Panc1 (cell line): ENCODE results near the gene ZSWIM7. TPM values are rescaled to one million over a fixed set of nuclear protein-coding genes. Genes with fewer than 3 reads are reported as not detected.

ENCODE experiments used
- ATAC-seq: fragments of 200-7000 bp; cut with Tn5 transposase; 2 replicates; pipeline ENCODE4 v1.9.1; 2020; ENCODE audit warnings: mild to moderate bottlenecking, moderate library complexity
- BruUV-seq: library from RNA; stranded (reverse); fragments of 400-500 nt; replicated peaks from 2 replicates; lab custom pipeline; 2021; lab: Mats Ljungman, UMichigan
- CTCF ChIA-PET: fragments of 300-600 bp; sonication (Branson Sonifier 250); formaldehyde crosslinking; loops from one replicate; lab custom pipeline; 2022; ENCODE audit warnings: antibody characterized with exemption; lab: Charles Lee
- POLR2A ChIA-PET: fragments of 300-600 bp; sonication (Branson Sonifier 250); formaldehyde crosslinking; loops from one replicate; lab custom pipeline; 2022; ENCODE audit warnings: antibody characterized with exemption; lab: Charles Lee
- DNase-seq: peaks from one replicate; pipeline ENCODE4 v3.0.0-alpha.2; 2010; ENCODE audit warnings: low read depth, low spot score
- H3K27ac ChIP-seq: 2 replicates; pipeline ENCODE4 v1.5.1; 2011; ENCODE audit warnings: mild to moderate bottlenecking, low read length, inconsistent platforms
- H3K27me3 ChIP-seq: fragments of 200-500 bp; sonication (Bioruptor generic); 2 replicates; pipeline ENCODE4 v1.6.0; 2014; ENCODE audit warnings: low read length, inconsistent platforms; ENCODE audit not compliant: control insufficient read depth, insufficient read depth
- H3K36me3 ChIP-seq: fragments of 200-500 bp; sonication (Bioruptor generic); 2 replicates; pipeline ENCODE4 v1.5.1; 2014; ENCODE audit warnings: inconsistent platforms, mild to moderate bottlenecking, low read length, moderate library complexity; ENCODE audit not compliant: control insufficient read depth, insufficient read depth
- H3K4me1 ChIP-seq: 2 replicates; pipeline ENCODE4 v1.5.1; 2011; ENCODE audit warnings: inconsistent platforms, mild to moderate bottlenecking, low read length, moderate library complexity; ENCODE audit not compliant: control insufficient read depth, insufficient read depth
- H3K4me3 ChIP-seq, 2 experiments: 2 replicates each; pipeline ENCODE4 v1.5.1; 2011 to 2012; ENCODE audit warnings: low read depth in 2 of 2, low read length in 2 of 2, mild to moderate bottlenecking in 2 of 2, inconsistent platforms in 1 of 2, moderate library complexity in 1 of 2
- H3K9me3 ChIP-seq: fragments of 200-500 bp; sonication (Bioruptor generic); 2 replicates; pipeline ENCODE4 v1.5.1; 2014; ENCODE audit warnings: low read depth, mild to moderate bottlenecking, inconsistent platforms, low read length, moderate library complexity; ENCODE audit not compliant: control insufficient read depth, insufficient read depth
- POLR2AphosphoS5 ChIP-seq: IDR thresholded peaks from 2 replicates; pipeline ENCODE4 v1.6.1; 2012; ENCODE audit warnings: mild to moderate bottlenecking, low read depth, low read length, moderate library complexity
- SIN3A ChIP-seq: IDR thresholded peaks from 2 replicates; pipeline ENCODE4 v1.6.1; 2012; ENCODE audit warnings: low read depth, mild to moderate bottlenecking, low read length, moderate library complexity, borderline replicate concordance; ENCODE audit not compliant: insufficient read depth
- TCF7L2 ChIP-seq: IDR thresholded peaks from 2 replicates; pipeline ENCODE4 v1.6.1; 2011; ENCODE audit warnings: mild to moderate bottlenecking, low read depth, low read length, inconsistent platforms
- in situ Hi-C: cut with HindIII; loops from 2 replicates; pipeline ENCODE4 v1.10.0; 2016; ENCODE audit warnings: low sequenced_read_pairs, low pct_unique_long_range_greater_than_20kb
- intact Hi-C: fragments of 100-400 bp; cut with micrococcal nuclease; formaldehyde crosslinking; loops from one replicate; pipeline ENCODE4 v1.10.0; 2022; ENCODE audit not compliant: unreplicated experiment
- total RNA-seq: library from RNA; stranded (reverse); gene quantifications from one replicate; pipeline ENCODE4 v1.2.1, GENCODE V29; 2021; ENCODE audit not compliant: unreplicated experiment
- TF ChIP-seq, protein P1 (sequence below), 2 experiments: IDR thresholded peaks; 2 replicates each; pipeline ENCODE4 v1.6.1; 2011 to 2012; ENCODE audit warnings: low read depth in 2 of 2, control low read depth in 1 of 2, low read length in 1 of 2, mild to moderate bottlenecking in 1 of 2, moderate library complexity in 1 of 2; ENCODE audit not compliant: insufficient read depth in 1 of 2
- TF ChIP-seq, protein P2 (sequence below): fragments of 450-650 bp; IDR thresholded peaks from 2 replicates; pipeline ENCODE4 v1.5.1; 2017; ENCODE audit warnings: mild to moderate bottlenecking

Gene ZSWIM7
- total RNA-seq, 1 experiment from 2014 or later: 17.5 TPM

DNA sequence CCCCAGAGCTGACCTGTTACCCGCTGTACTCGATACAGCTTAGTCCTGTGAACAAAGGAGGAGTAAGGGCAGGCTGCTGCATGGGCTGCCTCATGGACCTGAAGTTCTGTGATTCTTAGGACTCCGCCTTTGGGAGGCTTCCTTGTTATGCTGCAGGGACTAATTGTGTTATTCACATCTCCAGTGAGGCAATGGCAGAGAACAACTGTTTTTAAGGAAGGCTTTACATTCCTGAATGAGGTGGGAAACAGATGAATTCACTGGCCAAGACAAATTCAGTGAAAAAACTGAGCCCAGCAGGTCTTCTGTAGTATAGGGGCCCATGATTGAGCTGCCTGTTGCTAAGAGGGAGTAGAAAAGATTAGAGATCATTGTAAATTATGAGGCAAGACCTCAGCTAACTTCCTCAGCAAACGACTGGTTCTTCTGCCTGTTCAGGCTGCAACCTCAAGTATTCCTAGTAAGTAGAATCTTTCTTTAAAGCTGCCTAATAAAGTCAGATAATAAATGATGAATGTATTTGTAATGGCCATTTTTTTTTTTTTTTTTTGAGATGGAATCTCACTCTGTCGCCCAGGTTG lies 28.3 kb downstream of the ZSWIM7 start:
- Histone ChIP-seq H3K9me3 (no peaks in the 10 kb centered on the region), H3K4me3 (no peak overlapping the region), H3K36me3 (peaks cover 1% of the 10 kb centered on the region; the same call in 1 of the 2 replicates), H3K4me1 (peaks cover 44% of the 10 kb centered on the region), H3K27ac (0 out of 2 replicates have a peak overlapping the region, but pooled peaks have one; percentile 51), H3K27me3 (no peaks in the 10 kb centered on the region)
- DNase-seq (no peak), ATAC-seq (no peak)
- no TSS peak for BruUV-seq
- intact Hi-C loops: no loop called here
- in situ Hi-C loops: no loop called here
- TF ChIP-seq, protein P1, sequence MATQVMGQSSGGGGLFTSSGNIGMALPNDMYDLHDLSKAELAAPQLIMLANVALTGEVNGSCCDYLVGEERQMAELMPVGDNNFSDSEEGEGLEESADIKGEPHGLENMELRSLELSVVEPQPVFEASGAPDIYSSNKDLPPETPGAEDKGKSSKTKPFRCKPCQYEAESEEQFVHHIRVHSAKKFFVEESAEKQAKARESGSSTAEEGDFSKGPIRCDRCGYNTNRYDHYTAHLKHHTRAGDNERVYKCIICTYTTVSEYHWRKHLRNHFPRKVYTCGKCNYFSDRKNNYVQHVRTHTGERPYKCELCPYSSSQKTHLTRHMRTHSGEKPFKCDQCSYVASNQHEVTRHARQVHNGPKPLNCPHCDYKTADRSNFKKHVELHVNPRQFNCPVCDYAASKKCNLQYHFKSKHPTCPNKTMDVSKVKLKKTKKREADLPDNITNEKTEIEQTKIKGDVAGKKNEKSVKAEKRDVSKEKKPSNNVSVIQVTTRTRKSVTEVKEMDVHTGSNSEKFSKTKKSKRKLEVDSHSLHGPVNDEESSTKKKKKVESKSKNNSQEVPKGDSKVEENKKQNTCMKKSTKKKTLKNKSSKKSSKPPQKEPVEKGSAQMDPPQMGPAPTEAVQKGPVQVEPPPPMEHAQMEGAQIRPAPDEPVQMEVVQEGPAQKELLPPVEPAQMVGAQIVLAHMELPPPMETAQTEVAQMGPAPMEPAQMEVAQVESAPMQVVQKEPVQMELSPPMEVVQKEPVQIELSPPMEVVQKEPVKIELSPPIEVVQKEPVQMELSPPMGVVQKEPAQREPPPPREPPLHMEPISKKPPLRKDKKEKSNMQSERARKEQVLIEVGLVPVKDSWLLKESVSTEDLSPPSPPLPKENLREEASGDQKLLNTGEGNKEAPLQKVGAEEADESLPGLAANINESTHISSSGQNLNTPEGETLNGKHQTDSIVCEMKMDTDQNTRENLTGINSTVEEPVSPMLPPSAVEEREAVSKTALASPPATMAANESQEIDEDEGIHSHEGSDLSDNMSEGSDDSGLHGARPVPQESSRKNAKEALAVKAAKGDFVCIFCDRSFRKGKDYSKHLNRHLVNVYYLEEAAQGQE (IDR thresholded peaks at IDR 0.05; ENCODE audit: insufficient read depth in 1 of 2, low read depth in 2 of 2, low read length in 1 of 2): no peak
- TF ChIP-seq SIN3A (no peak), TCF7L2 (no peak), POLR2AphosphoS5 (no peak)
- TF ChIP-seq, protein P2, sequence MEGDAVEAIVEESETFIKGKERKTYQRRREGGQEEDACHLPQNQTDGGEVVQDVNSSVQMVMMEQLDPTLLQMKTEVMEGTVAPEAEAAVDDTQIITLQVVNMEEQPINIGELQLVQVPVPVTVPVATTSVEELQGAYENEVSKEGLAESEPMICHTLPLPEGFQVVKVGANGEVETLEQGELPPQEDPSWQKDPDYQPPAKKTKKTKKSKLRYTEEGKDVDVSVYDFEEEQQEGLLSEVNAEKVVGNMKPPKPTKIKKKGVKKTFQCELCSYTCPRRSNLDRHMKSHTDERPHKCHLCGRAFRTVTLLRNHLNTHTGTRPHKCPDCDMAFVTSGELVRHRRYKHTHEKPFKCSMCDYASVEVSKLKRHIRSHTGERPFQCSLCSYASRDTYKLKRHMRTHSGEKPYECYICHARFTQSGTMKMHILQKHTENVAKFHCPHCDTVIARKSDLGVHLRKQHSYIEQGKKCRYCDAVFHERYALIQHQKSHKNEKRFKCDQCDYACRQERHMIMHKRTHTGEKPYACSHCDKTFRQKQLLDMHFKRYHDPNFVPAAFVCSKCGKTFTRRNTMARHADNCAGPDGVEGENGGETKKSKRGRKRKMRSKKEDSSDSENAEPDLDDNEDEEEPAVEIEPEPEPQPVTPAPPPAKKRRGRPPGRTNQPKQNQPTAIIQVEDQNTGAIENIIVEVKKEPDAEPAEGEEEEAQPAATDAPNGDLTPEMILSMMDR: no peak
- ChIA-PET CTCF (interaction anchor here (0.7 kb wide), 1 partner anchor 28 kb away, joined by 8 read pairs; no protein-coding TSS in a partner anchor), POLR2A (no interaction called here)

DNA sequence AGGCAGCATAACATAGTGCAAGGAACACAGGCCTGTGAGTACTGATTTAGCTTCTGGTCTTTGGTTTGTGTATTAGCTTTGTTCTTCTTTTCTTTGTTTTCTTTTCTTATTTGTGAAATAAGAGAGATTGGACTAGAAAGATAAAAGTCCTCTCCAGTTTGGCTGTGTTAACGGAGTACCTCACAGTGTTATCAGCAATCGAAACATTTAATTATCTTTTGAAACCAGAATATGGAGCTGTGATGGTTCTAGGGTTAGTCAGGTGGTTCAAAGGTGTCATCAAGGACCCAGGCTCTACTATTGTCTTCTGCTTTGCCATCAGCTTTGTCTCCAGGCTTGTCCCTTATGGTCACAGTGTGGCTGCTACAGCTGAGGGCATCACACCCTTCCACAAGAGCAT lies 29.0 kb downstream of the ZSWIM7 start:
- H3K4me3 ChIP-seq: no peak overlapping the region
- POLR2A ChIA-PET: interaction anchor here (0.7 kb wide), 1 partner anchor 79 kb away, joined by 3 read pairs; no protein-coding TSS in a partner anchor
- TF ChIP-seq, protein P1 (IDR thresholded peaks at IDR 0.05; ENCODE audit: insufficient read depth in 1 of 2, low read depth in 2 of 2, low read length in 1 of 2): no peak
- TF ChIP-seq TCF7L2: no peak
- TF ChIP-seq, protein P2: no peak
- no peak for TF ChIP-seq SIN3A
- TF ChIP-seq POLR2AphosphoS5: no peak
- DNase-seq (no peak), ATAC-seq (no peak)
- in situ Hi-C loops (no loop called here), intact Hi-C loops (no loop called here)
- H3K9me3 ChIP-seq: no peaks in the 10 kb centered on the region
- peaks cover 51% of the 10 kb centered on the region for H3K4me1 ChIP-seq
- CTCF ChIA-PET: no interaction called here
- H3K27me3 ChIP-seq: no peaks in the 10 kb centered on the region
- H3K27ac ChIP-seq: peak overlapping the region; percentile 26; the same call in 1 of the 2 replicates
- no peaks in the 10 kb centered on the region for H3K36me3 ChIP-seq
- BruUV-seq: no TSS peak
